ENCODE data around the gene PPARG.

Gene PPARG

GRCh38 chr3:12433823-12434222 lies 145.0 kb downstream of the PPARG start:
- no peak for TF ChIP-seq GABPA (IDR thresholded peaks at IDR 0.05; ENCODE audit: low read depth)
- TF ChIP-seq REST (IDR thresholded peaks at IDR 0.05; ENCODE audit: insufficient replicate concordance, low read depth), result no peak
- TF ChIP-seq SPI1 (IDR thresholded peaks at IDR 0.05; ENCODE audit: borderline replicate concordance, low read depth), result no peak
- no peak for TF ChIP-seq POLR2AphosphoS5 (IDR thresholded peaks at IDR 0.05; ENCODE audit: low read depth)
- no peak for TF ChIP-seq CTCF (IDR thresholded peaks at IDR 0.05; ENCODE audit: insufficient read depth, low read length)
- no peak for DNase-seq (ENCODE audit: low read depth in 1 of 2, low spot score in 1 of 2)
- H3K4me3 ChIP-seq (replicated peaks; ENCODE audit: insufficient read depth, low read length), result no peak overlapping the region
- no peaks in the 10 kb centered on the region for H3K27me3 ChIP-seq (ENCODE audit: insufficient read depth, poor library complexity, severe bottlenecking)
- no peak overlapping the region for H3K27ac ChIP-seq (replicated peaks)

GRCh38 chr3:12436514-12437220 lies 147.8 kb downstream of the PPARG start:
- H3K4me3 ChIP-seq (replicated peaks; ENCODE audit: insufficient read depth, low read length), result no peak overlapping the region
- DNase-seq (ENCODE audit: low read depth in 1 of 2, low spot score in 1 of 2), result no peak
- H3K27me3 ChIP-seq (ENCODE audit: insufficient read depth, poor library complexity, severe bottlenecking), result no peaks in the 10 kb centered on the region
- TF ChIP-seq GABPA (IDR thresholded peaks at IDR 0.05; ENCODE audit: low read depth) (no peak), POLR2AphosphoS5 (IDR thresholded peaks at IDR 0.05; ENCODE audit: low read depth) (no peak), SPI1 (IDR thresholded peaks at IDR 0.05; ENCODE audit: borderline replicate concordance, low read depth) (no peak), CTCF (IDR thresholded peaks at IDR 0.05; ENCODE audit: insufficient read depth, low read length) (no peak), REST (IDR thresholded peaks at IDR 0.05; ENCODE audit: insufficient replicate concordance, low read depth) (no peak)
- H3K27ac ChIP-seq (replicated peaks), result no peak overlapping the region

GRCh38 chr3:12437221-12437605 lies 148.3 kb downstream of the PPARG start:
- H3K4me3 ChIP-seq (replicated peaks; ENCODE audit: insufficient read depth, low read length), result no peak overlapping the region
- H3K27me3 ChIP-seq (ENCODE audit: insufficient read depth, poor library complexity, severe bottlenecking), result no peaks in the 10 kb centered on the region
- TF ChIP-seq GABPA (IDR thresholded peaks at IDR 0.05; ENCODE audit: low read depth) (no peak), REST (IDR thresholded peaks at IDR 0.05; ENCODE audit: insufficient replicate concordance, low read depth) (no peak), SPI1 (IDR thresholded peaks at IDR 0.05; ENCODE audit: borderline replicate concordance, low read depth) (no peak), CTCF (IDR thresholded peaks at IDR 0.05; ENCODE audit: insufficient read depth, low read length) (no peak), POLR2AphosphoS5 (IDR thresholded peaks at IDR 0.05; ENCODE audit: low read depth) (no peak)
- no peak for DNase-seq (ENCODE audit: low read depth in 1 of 2, low spot score in 1 of 2)
- H3K27ac ChIP-seq (replicated peaks), result no peak overlapping the region
